Activated CD8-positive, alpha-beta memory T cell treated with anti-CD3 and anti-CD28 coated beads, Interleukin-2, amount 50 U/mL, for 24 hours (primary cell): ENCODE results near the gene COL26A1.

Experiments
- DNase-seq: peaks from one replicate; pipeline ENCODE4 v3.0.0-alpha.2; 2020; ENCODE audit errors: extremely low read depth

Gene COL26A1

DNA sequence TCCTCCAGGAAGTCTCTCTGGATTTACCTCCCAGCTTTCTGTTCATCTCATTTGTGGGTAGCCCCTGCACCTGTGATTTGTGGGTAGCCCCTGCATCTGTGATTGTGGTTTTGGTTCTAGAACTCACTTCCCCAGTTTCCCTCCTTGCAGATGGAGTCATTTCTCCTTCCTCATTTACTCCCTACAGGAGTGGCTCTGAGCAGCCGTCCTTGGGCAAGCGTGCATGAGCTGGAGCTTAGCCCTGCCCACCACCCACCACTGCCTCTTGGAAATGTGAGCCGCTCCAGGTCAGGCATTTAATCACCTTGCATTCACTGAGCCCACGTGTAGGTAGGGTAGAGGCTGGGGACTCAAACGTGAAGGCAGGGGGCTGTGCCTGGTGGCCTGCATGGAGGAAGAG, 8.2 kb downstream of the COL26A1 start:
- no peak for DNase-seq

DNA sequence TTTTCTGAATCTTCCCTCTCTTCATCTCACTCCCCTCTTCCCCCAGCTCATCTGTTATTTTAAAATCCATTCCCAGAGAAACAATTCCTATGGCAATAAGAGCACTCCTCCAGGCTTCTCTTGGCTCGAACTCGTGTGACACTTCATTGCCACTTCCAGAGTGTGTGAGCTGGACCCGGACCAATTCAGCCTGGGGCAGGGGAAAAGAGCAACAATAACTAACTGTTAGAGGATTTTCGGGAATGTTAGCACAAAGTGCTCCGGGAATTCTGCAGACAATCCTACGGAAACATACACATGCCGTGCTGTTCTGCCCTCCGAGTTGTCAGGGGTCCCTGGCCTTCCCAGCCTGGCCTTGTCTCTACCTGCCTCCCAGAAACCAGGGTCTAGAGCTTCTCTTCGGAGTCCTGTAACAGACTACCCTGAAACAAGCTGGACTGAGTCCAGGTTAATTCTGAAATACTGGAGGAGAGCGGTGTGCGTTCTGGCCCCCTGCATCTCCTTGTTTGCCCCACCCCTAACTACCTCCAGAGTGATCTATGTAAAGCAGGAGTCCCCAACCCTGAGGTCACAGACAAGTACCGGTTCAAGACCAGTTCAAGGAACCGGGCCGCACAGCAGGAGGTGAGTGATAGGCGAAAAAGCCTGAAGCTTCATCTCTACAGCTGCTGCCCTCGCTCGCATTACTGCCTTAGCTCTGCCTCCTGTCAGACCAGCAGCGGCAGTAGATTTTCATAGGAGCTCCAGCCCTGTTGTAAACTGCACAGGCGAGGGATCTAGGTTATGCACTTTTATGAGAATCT, 11.3 kb downstream of the COL26A1 start:
- DNase-seq = no peak

DNA sequence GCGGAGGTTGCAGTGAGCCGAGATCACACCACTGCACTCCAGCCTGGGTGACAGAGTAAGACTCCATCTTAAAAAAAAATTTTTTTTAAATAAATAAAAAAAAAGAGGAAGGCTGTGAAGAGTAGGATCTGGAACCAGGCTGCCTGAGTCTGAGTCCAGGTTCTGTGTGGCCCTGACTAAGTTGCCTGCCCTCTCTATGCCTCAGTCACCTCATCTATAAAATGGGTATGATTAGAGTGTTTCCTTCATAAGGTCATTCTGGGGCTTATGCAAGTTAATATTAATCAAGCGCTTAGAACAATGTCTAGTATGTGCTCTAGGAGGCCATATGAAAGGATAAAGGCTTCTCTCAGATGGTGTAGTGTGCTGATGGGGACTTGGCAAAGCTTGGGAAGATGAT, 12.3 kb downstream of the COL26A1 start:
- DNase-seq = no peak

DNA sequence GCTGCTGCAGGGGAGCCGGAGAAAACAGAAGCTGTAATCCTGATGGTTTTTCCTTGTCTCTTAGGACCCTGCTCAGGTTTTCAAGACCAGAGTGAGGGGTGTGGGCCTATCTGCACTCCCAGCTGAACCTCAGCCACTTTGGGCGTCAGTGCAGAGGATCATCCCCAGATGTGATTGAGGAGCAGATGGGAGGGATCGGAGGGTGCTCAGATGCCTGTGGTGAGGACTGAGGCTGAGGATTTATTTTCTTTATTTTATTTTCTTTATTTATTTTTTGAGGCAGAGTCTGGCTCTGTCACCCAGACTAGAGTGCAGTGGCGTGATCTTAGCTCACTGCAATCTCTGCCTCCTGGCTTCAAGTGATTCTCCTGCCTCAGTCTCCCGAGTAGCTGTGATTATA, 13.9 kb downstream of the COL26A1 start:
- no peak for DNase-seq

GRCh38 chr7:101377189-101377736, 14.6 kb downstream of the COL26A1 start:
- no peak for DNase-seq

DNA sequence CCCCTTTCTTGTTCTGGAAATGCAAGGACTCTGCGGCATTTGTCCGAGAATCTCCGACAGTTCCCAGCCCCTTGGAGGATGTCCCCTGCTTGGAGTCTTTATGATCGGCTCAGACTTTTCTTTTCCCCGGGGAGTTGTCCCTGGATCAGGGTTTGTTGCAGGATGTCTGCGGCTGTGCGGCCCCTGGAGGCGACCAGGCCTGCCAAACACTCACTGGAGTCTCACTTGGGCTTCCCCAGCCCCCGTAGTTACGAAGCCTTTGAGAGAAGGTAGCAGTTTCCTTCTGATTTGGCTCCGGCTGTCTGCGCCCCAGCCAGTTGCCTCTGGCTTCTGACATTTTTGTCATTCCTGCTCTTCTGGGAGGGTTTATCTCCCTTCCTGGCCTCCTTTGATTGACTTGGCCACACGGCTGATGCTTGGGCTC, 16.1 kb downstream of the COL26A1 start:
- DNase-seq = no peak

- no peak for DNase-seq
Measured at GRCh38 chr7:101379302-101379701, 16.6 kb downstream of the COL26A1 start.

DNA sequence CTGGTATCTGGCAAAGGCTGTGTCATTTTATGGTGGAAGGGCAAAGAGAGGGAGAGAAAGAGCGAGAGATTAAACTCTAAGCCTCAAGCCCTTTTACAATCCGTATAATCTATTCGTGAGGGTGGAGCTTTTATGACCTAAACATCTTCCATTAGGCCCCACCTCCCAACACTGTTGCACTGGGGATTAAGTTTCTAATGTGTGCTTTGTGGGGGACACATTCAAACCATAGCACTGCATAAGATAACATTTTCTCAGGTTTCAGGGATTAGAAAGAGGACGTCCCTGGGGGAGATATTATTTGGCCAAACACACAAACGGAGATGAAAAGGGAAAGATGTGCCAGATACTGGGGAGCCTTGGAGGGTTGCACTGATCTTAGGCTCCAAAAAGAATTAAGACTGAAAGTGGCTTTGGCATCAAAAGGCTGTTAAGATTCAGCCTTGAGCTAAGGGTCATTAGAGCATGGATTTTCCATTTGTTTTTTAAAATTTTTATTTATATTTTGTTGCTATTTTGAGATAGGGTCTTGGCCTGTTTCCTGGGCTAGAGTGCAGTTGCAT, 19.0 kb downstream of the COL26A1 start:
- no peak for DNase-seq

- no peak for DNase-seq
Measured at GRCh38 chr7:101382937-101383336, 20.3 kb downstream of the COL26A1 start.

GRCh38 chr7:101386177-101386557, 23.5 kb downstream of the COL26A1 start:
- no peak for DNase-seq

DNA sequence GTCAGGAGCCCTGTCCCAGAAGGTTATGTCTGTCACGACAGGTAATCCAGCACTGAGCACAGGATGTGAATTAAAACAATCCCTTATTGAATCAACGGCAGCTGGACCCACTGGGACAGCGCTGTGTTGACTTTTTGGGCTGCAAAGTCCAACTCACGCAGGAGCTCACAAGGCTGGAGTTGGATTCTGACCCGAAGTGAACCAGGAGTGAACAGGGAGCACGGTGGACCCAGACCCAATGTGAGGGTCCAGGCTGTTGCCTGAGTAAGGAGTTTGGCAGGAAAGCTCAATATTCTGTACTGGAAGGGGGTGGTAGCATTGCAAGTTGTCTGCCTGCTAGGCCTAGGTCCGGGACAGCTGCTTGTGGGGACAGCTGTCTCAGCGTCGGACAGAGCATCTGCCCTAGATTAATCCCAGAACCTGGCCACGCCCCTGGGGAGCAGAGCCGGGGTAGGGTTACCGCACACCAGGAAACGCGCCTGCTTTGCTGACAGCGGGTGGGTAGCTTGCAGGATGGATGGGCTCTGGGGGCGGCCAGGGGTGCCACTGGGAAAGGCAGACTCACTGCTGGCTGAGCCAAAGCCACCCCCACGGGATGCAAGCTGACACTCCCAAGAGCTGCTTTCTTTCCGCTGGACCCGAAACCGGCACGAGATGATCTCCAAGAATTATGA, 24.0 kb downstream of the COL26A1 start:
- no peak for DNase-seq

DNA sequence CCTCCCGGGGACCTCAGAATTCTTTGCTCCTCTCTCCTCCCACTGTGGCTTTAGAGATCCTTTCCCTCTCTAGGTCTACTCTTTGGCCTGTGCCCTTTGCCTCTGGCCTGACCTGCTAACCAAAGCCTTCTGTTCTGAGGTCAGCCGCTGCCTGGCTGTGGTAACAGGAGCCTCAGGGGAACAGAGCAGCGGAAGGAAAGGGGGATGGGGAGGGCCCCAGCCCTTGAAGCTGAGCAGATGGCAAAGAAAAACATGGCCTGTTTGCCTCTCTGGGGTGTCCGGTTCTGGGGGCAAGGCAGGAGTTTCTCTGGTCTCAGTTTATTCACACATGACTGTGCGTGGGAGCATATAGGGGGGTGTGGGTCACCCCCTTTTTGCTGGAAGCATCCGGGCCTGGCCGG, 28.2 kb downstream of the COL26A1 start:
- DNase-seq = no peak

DNA sequence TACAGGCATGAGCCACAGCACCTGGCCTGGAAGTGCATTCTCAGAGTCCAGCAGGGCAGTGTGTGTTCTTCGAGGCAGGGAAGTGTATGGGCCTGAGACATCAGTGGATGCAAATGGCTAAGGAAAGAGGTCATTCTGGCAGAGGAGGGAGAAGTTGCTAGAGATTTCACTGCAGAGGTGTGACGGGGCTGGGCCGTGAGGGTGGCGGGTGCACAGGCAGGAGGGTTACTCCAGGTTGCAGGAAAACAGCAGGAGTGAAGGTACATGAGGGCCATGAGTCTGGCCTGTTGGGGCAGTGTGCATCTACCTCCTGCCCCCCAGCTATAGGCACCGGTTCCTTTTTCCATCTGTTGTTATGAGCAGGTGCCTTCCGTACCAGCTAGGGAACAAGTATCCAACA, 29.3 kb downstream of the COL26A1 start:
- no peak for DNase-seq

- DNase-seq = no peak
Measured at GRCh38 chr7:101393865-101394264, 31.2 kb downstream of the COL26A1 start.

GRCh38 chr7:101395376-101395775, 32.7 kb downstream of the COL26A1 start:
- no peak for DNase-seq

GRCh38 chr7:101397243-101397642, 34.6 kb downstream of the COL26A1 start:
- DNase-seq = no peak

DNA sequence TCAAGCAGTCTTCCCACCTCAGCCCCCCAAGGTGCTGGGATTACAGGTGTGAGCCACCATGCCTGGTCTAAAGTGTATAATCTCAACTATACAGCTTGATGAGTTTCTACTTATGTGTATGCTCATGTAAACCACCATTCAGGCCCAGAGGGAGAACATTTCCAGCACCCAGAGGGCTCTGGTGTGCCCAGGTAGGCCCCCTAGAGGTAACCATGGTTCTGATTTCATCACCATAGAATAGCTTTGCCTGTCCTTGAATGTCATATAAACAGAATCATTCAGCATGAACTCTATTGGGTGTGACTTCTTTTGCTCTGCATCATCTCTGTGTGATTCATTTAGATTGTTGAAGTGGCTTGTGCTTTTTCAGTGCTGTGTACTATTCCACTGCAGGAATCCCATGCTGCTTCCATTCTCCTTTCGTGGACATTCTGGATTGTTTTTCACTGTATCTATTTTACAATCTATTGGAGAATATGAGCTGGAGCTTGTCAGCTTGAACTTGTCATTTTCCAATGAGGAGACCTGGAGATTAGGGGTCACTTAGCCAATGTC, 35.2 kb downstream of the COL26A1 start:
- DNase-seq = no peak

DNA sequence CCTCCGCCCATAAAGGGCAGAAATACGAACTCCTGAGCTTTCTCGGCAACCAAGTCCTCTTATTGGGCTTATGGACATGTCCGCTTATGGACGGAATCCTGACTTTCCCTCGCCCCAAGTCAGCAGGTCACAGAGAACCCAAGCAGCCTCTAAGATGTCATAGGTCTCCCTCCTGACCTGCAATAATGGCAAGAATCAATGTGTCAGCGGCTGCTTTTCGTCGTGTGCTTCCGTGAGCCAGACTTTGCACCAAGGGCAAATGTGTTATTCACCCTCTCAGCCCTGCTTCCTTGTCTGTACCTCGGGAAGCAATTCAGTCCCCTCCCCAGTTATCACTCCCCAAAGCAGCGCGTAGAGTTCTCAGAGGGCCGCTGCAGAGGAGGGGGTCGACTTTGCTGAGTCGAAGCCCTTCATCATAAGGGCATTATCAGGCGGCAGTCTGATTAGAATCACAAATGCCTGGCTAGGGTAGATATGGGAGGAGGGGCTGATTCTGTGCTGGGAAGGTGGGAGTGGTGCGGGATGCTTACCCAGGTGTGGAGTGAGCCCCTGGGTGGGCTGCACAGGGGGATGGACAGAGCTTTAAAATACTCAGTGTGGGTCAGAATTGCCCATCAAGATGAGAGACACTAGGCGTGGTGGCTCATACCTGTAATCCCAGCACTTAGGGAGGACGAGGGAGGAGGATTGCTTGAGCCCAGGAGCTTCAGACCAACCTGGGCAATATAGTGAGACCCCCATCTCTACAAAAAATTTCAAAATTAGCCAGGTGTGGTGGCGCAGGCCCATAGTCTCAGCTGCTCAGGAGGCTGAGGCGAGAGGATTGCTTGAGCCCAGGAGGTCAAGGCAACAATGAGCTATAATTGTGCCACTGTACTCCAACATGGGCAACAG, 36.0 kb downstream of the COL26A1 start:
- DNase-seq = no peak

GRCh38 chr7:101399759-101400158, 37.1 kb downstream of the COL26A1 start:
- DNase-seq = no peak

DNA sequence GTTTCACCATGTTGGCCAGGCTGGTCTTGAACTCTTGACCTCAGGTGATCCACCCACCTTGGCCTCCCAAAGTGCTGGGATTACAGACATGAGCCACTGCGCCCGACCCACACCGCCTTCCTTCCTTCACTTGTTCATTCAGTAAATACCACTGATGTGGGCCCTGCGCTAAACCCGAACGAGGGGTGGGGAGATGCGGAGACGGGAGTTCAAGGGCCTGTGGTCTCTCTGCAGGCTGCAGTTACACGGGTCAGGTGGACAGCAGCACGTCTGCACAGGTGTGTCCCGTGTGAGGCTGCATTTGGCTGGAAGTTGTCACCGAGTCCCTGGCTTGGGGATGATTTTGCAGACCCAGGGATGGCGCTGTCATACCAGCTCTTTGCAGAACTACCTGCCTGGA, 38.1 kb downstream of the COL26A1 start:
- no peak for DNase-seq

DNA sequence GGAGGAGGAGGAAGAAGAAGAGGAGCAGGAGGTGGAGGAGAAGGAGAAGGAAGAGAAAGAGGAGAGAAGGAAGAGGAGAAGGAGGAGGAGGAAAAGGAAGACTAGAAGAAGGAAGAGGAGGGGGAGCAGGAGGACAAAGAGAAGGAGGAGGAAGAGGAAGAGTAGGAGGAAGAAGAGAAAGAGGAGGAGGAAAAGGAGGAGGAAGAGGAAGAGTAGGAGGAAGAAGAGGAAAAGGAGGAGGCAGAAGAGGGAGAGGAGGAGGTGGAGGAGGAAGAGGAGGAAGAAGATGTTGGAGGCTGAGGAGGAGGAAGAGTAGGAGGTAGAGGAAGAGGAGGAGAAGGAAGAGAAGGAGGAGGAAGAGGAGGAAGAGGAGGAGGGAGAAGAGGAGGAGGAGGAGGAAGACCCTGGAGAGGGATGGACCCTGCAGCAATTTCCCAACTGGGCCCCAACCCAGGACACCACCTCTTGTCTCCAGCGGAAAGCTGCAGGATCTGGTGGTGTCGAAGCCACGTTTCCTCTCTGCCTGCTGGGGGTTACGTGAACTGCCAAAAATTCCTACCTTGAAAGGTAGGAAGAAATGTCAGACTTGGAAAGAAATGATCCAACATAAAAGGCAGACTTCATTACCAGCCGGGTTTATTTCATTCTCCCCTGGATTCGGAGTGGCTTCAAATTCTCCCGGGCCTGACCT, 38.9 kb downstream of the COL26A1 start:
- no peak for DNase-seq
